HepG2 (cell line): ENCODE results near the gene PRUNE1. TPM values are rescaled to one million over a fixed set of nuclear protein-coding genes. Genes with fewer than 3 reads are reported as not detected.

Source experiments
- ZNF546 ChIP-seq: sonication (generic); formaldehyde crosslinking; conservative IDR thresholded peaks from 2 replicates; pipeline ENCODE4 v1.8.1; 2023; ENCODE audit warnings: mild to moderate bottlenecking, missing genetic modification reagents
- ZZZ3 ChIP-seq: sonication (generic); formaldehyde crosslinking; IDR thresholded peaks from 2 replicates; pipeline ENCODE4 v1.4.0; 2020; ENCODE audit warnings: missing genetic modification reagents, mild to moderate bottlenecking, borderline replicate concordance
- polyA plus RNA-seq, 8 experiments: library from polyadenylated mRNA; depleted of rRNA in 3 of 8; stranded (reverse) in 7 of 8; unstranded in 1 of 8; fragments of >200 nt; fragmentation: Illumina TruSeq in 4 of 8; extraction: Trizol in 4 of 8; gene quantifications; 2 replicates each; pipeline versions ENCODE4 v1.2.1 to v1.2.3, GENCODE V29; 2011 to 2016; ENCODE audit warnings: low read depth in 4 of 8, missing spikeins in 1 of 8, mixed read lengths in 1 of 8; ENCODE audit not compliant: insufficient read depth in 1 of 8
- total RNA-seq, 5 experiments: library from RNA; depleted of rRNA; stranded (reverse); fragments of >200 nt; fragmentation: Illumina TruSeq; extraction: Trizol; gene quantifications; 2 replicates each; pipeline ENCODE4 v1.2.3, GENCODE V29; 2016; ENCODE audit warnings: low read depth in 1 of 5
- TF ChIP-seq, protein P1 (sequence below): sonication (generic); formaldehyde crosslinking; IDR thresholded peaks from 2 replicates; pipeline ENCODE4 v1.4.0; 2020; ENCODE audit warnings: mild to moderate bottlenecking, low read depth, missing genetic modification reagents
- TF ChIP-seq, protein P2 (sequence below), 2 experiments: sonication (generic) in 1 of 2; formaldehyde crosslinking in 1 of 2; IDR thresholded peaks; 2 replicates each; pipeline versions ENCODE4 v1.6.1 to v1.9.0; 2014 to 2022; ENCODE audit warnings: antibody characterized with exemption in 1 of 2, borderline replicate concordance in 1 of 2, inconsistent platforms in 1 of 2, low read depth in 1 of 2, missing genetic modification reagents in 1 of 2
- TF ChIP-seq, protein P3 (sequence below): sonication (generic); formaldehyde crosslinking; IDR thresholded peaks from 2 replicates; pipeline ENCODE4 v1.5.0; 2020; ENCODE audit warnings: mild to moderate bottlenecking, missing genetic modification reagents, borderline replicate concordance
- TF ChIP-seq, protein P4 (sequence below), 2 experiments: IDR thresholded peaks; 2 replicates each; pipeline ENCODE4 v1.6.1; 2011 to 2012; ENCODE audit warnings: low read length in 2 of 2, borderline replicate concordance in 1 of 2, low read depth in 1 of 2, mild to moderate bottlenecking in 1 of 2, moderate library complexity in 1 of 2

PRUNE1 gene
- total and polyA plus RNA-seq, 2 of the 13 experiments (the other 11 are each of a cell fraction or from before 2014, with no cell fraction given): 19.0 to 31.9 TPM

DNA sequence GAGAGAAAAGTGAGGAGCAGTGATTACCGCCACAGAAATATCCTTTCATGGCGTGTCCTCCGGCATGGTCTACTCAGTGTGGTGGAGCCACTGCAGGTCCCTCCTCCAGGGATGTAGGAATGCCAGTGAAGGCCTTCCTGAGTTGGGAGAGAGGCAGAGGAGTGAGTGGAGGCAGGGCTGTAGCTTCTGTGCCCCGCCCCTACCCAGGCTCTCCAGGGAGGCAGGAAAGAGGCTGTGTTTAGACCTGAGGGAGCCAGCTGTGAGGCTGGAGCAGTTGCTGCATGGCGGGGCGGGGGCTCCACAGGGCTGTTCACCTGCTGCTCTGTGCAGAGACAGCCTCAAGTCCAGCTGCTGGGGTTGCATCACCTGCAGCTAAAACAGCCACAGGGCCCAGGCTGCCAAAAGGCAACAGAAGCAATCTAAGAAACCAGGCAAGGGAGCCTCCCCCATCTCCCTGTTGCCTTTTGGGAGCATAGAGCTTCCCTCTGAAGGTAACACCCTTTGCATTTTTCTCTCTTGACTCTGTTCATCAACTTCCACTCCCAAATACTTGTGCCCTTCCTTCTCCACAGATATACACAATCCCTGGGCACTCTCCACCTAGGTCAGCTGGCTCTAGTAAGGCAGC is 27.0 kb upstream of the PRUNE1 start (continued):
- TF ChIP-seq, protein P1, sequence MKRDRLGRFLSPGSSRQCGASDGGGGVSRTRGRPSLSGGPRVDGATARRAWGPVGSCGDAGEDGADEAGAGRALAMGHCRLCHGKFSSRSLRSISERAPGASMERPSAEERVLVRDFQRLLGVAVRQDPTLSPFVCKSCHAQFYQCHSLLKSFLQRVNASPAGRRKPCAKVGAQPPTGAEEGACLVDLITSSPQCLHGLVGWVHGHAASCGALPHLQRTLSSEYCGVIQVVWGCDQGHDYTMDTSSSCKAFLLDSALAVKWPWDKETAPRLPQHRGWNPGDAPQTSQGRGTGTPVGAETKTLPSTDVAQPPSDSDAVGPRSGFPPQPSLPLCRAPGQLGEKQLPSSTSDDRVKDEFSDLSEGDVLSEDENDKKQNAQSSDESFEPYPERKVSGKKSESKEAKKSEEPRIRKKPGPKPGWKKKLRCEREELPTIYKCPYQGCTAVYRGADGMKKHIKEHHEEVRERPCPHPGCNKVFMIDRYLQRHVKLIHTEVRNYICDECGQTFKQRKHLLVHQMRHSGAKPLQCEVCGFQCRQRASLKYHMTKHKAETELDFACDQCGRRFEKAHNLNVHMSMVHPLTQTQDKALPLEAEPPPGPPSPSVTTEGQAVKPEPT: no peak
- TF ChIP-seq ZZZ3 (peak; percentile 23; the same call in 1 of the 2 replicates), ZNF546 (CRISPR knock-in tag) (no peak)
- TF ChIP-seq, protein P2, sequence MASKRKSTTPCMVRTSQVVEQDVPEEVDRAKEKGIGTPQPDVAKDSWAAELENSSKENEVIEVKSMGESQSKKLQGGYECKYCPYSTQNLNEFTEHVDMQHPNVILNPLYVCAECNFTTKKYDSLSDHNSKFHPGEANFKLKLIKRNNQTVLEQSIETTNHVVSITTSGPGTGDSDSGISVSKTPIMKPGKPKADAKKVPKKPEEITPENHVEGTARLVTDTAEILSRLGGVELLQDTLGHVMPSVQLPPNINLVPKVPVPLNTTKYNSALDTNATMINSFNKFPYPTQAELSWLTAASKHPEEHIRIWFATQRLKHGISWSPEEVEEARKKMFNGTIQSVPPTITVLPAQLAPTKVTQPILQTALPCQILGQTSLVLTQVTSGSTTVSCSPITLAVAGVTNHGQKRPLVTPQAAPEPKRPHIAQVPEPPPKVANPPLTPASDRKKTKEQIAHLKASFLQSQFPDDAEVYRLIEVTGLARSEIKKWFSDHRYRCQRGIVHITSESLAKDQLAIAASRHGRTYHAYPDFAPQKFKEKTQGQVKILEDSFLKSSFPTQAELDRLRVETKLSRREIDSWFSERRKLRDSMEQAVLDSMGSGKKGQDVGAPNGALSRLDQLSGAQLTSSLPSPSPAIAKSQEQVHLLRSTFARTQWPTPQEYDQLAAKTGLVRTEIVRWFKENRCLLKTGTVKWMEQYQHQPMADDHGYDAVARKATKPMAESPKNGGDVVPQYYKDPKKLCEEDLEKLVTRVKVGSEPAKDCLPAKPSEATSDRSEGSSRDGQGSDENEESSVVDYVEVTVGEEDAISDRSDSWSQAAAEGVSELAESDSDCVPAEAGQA (IDR thresholded peaks at IDR 0.05; ENCODE audit: low read depth): no peak
- TF ChIP-seq, protein P2 (CRISPR knock-in tag; IDR thresholded peaks at IDR 0.05; ENCODE audit: borderline replicate concordance): no peak
- TF ChIP-seq, protein P3, sequence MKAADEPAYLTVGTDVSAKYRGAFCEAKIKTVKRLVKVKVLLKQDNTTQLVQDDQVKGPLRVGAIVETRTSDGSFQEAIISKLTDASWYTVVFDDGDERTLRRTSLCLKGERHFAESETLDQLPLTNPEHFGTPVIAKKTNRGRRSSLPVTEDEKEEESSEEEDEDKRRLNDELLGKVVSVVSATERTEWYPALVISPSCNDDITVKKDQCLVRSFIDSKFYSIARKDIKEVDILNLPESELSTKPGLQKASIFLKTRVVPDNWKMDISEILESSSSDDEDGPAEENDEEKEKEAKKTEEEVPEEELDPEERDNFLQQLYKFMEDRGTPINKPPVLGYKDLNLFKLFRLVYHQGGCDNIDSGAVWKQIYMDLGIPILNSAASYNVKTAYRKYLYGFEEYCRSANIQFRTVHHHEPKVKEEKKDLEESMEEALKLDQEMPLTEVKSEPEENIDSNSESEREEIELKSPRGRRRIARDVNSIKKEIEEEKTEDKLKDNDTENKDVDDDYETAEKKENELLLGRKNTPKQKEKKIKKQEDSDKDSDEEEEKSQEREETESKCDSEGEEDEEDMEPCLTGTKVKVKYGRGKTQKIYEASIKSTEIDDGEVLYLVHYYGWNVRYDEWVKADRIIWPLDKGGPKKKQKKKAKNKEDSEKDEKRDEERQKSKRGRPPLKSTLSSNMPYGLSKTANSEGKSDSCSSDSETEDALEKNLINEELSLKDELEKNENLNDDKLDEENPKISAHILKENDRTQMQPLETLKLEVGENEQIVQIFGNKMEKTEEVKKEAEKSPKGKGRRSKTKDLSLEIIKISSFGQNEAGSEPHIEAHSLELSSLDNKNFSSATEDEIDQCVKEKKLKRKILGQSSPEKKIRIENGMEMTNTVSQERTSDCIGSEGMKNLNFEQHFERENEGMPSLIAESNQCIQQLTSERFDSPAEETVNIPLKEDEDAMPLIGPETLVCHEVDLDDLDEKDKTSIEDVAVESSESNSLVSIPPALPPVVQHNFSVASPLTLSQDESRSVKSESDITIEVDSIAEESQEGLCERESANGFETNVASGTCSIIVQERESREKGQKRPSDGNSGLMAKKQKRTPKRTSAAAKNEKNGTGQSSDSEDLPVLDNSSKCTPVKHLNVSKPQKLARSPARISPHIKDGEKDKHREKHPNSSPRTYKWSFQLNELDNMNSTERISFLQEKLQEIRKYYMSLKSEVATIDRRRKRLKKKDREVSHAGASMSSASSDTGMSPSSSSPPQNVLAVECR (CRISPR knock-in tag): 0 out of 2 replicates have a peak, but pooled peaks have one; percentile 2
- TF ChIP-seq, protein P4, sequence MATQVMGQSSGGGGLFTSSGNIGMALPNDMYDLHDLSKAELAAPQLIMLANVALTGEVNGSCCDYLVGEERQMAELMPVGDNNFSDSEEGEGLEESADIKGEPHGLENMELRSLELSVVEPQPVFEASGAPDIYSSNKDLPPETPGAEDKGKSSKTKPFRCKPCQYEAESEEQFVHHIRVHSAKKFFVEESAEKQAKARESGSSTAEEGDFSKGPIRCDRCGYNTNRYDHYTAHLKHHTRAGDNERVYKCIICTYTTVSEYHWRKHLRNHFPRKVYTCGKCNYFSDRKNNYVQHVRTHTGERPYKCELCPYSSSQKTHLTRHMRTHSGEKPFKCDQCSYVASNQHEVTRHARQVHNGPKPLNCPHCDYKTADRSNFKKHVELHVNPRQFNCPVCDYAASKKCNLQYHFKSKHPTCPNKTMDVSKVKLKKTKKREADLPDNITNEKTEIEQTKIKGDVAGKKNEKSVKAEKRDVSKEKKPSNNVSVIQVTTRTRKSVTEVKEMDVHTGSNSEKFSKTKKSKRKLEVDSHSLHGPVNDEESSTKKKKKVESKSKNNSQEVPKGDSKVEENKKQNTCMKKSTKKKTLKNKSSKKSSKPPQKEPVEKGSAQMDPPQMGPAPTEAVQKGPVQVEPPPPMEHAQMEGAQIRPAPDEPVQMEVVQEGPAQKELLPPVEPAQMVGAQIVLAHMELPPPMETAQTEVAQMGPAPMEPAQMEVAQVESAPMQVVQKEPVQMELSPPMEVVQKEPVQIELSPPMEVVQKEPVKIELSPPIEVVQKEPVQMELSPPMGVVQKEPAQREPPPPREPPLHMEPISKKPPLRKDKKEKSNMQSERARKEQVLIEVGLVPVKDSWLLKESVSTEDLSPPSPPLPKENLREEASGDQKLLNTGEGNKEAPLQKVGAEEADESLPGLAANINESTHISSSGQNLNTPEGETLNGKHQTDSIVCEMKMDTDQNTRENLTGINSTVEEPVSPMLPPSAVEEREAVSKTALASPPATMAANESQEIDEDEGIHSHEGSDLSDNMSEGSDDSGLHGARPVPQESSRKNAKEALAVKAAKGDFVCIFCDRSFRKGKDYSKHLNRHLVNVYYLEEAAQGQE (IDR thresholded peaks at IDR 0.05; ENCODE audit: borderline replicate concordance in 1 of 2, low read depth in 1 of 2, low read length in 2 of 2): no peak
